ENCODE data around the gene DENND1B.
A peak's percentile ranks its signal among the peaks of the same experiment; 100 is the strongest.

DENND1B gene

GRCh38 chr1:197526736-197527371 is 248.4 kb downstream of the DENND1B start:
- peak; percentile 30 for TF ChIP-seq CTCF (IDR thresholded peaks at IDR 0.05; ENCODE audit: borderline replicate concordance, control extremely low read depth, extremely low read depth, insufficient read depth, missing control alignments)
- DNase-seq (ENCODE audit: low spot score) = peak; percentile 27
- in situ Hi-C loops (cut with MboI; ENCODE audit: low sequenced_read_pairs, unreplicated experiment) = no loop called here

GRCh38 chr1:197521118-197521739 is 254.1 kb downstream of the DENND1B start:
- DNase-seq (ENCODE audit: low spot score) = peak; percentile 32
- TF ChIP-seq CTCF (IDR thresholded peaks at IDR 0.05; ENCODE audit: borderline replicate concordance, control extremely low read depth, extremely low read depth, insufficient read depth, missing control alignments) = peak; percentile 59
- in situ Hi-C loops (cut with MboI; ENCODE audit: low sequenced_read_pairs, unreplicated experiment) = no loop called here

GRCh38 chr1:197519741-197520334 is 255.4 kb downstream of the DENND1B start:
- in situ Hi-C loops (cut with MboI; ENCODE audit: low sequenced_read_pairs, unreplicated experiment) = no loop called here
- TF ChIP-seq CTCF (IDR thresholded peaks at IDR 0.05; ENCODE audit: borderline replicate concordance, control extremely low read depth, extremely low read depth, insufficient read depth, missing control alignments) = peak; percentile 16
- no peak for DNase-seq (ENCODE audit: low spot score)

- no peak for DNase-seq (ENCODE audit: low spot score)
- TF ChIP-seq CTCF (IDR thresholded peaks at IDR 0.05; ENCODE audit: borderline replicate concordance, control extremely low read depth, extremely low read depth, insufficient read depth, missing control alignments) = no peak
- in situ Hi-C loops (cut with MboI; ENCODE audit: low sequenced_read_pairs, unreplicated experiment) = no loop called here
Measured at GRCh38 chr1:197515421-197515820, 259.9 kb downstream of the DENND1B start.

GRCh38 chr1:197510691-197511378 is 264.4 kb downstream of the DENND1B start:
- DNase-seq (ENCODE audit: low spot score) = no peak
- in situ Hi-C loops (cut with MboI; ENCODE audit: low sequenced_read_pairs, unreplicated experiment) = no loop called here

More at GRCh38 chr1:197510691-197511378, 264.4 kb downstream of the DENND1B start:
- no peak for TF ChIP-seq CTCF (IDR thresholded peaks at IDR 0.05; ENCODE audit: borderline replicate concordance, control extremely low read depth, extremely low read depth, insufficient read depth, missing control alignments)

Measured in GM13976 (cell line).